Panc1 (cell line): ENCODE measurements around the gene PPA1. TPM values are rescaled to one million over a fixed set of nuclear protein-coding genes. Genes with fewer than 3 reads are reported as not detected.

Experiments used
- ATAC-seq: fragments of 200-7000 bp; cut with Tn5 transposase; 2 replicates; pipeline ENCODE4 v1.9.1; 2020; ENCODE audit warnings: mild to moderate bottlenecking, moderate library complexity
- BruUV-seq: library from RNA; stranded (reverse); fragments of 400-500 nt; replicated peaks from 2 replicates; lab custom pipeline; 2021; lab: Mats Ljungman, UMichigan
- CTCF ChIA-PET: fragments of 300-600 bp; sonication (Branson Sonifier 250); formaldehyde crosslinking; loops from one replicate; lab custom pipeline; 2022; ENCODE audit warnings: antibody characterized with exemption; lab: Charles Lee
- POLR2A ChIA-PET: fragments of 300-600 bp; sonication (Branson Sonifier 250); formaldehyde crosslinking; loops from one replicate; lab custom pipeline; 2022; ENCODE audit warnings: antibody characterized with exemption; lab: Charles Lee
- DNase-seq: peaks from one replicate; pipeline ENCODE4 v3.0.0-alpha.2; 2010; ENCODE audit warnings: low read depth, low spot score
- H3K27ac ChIP-seq: 2 replicates; pipeline ENCODE4 v1.5.1; 2011; ENCODE audit warnings: mild to moderate bottlenecking, low read length, inconsistent platforms
- H3K27me3 ChIP-seq: fragments of 200-500 bp; sonication (Bioruptor generic); 2 replicates; pipeline ENCODE4 v1.6.0; 2014; ENCODE audit warnings: low read length, inconsistent platforms; ENCODE audit not compliant: control insufficient read depth, insufficient read depth
- H3K36me3 ChIP-seq: fragments of 200-500 bp; sonication (Bioruptor generic); 2 replicates; pipeline ENCODE4 v1.5.1; 2014; ENCODE audit warnings: inconsistent platforms, mild to moderate bottlenecking, low read length, moderate library complexity; ENCODE audit not compliant: control insufficient read depth, insufficient read depth
- H3K4me1 ChIP-seq: 2 replicates; pipeline ENCODE4 v1.5.1; 2011; ENCODE audit warnings: inconsistent platforms, mild to moderate bottlenecking, low read length, moderate library complexity; ENCODE audit not compliant: control insufficient read depth, insufficient read depth
- H3K4me3 ChIP-seq, 2 experiments: 2 replicates each; pipeline ENCODE4 v1.5.1; 2011 to 2012; ENCODE audit warnings: low read depth in 2 of 2, low read length in 2 of 2, mild to moderate bottlenecking in 2 of 2, inconsistent platforms in 1 of 2, moderate library complexity in 1 of 2
- H3K9me3 ChIP-seq: fragments of 200-500 bp; sonication (Bioruptor generic); 2 replicates; pipeline ENCODE4 v1.5.1; 2014; ENCODE audit warnings: low read depth, mild to moderate bottlenecking, inconsistent platforms, low read length, moderate library complexity; ENCODE audit not compliant: control insufficient read depth, insufficient read depth
- CTCF ChIP-seq: fragments of 450-650 bp; IDR thresholded peaks from 2 replicates; pipeline ENCODE4 v1.5.1; 2017; ENCODE audit warnings: mild to moderate bottlenecking
- POLR2AphosphoS5 ChIP-seq: IDR thresholded peaks from 2 replicates; pipeline ENCODE4 v1.6.1; 2012; ENCODE audit warnings: mild to moderate bottlenecking, low read depth, low read length, moderate library complexity
- REST ChIP-seq, 2 experiments: IDR thresholded peaks; 2 replicates each; pipeline ENCODE4 v1.6.1; 2011 to 2012; ENCODE audit warnings: low read depth in 2 of 2, control low read depth in 1 of 2, low read length in 1 of 2, mild to moderate bottlenecking in 1 of 2, moderate library complexity in 1 of 2; ENCODE audit not compliant: insufficient read depth in 1 of 2
- SIN3A ChIP-seq: IDR thresholded peaks from 2 replicates; pipeline ENCODE4 v1.6.1; 2012; ENCODE audit warnings: low read depth, mild to moderate bottlenecking, low read length, moderate library complexity, borderline replicate concordance; ENCODE audit not compliant: insufficient read depth
- TCF7L2 ChIP-seq: IDR thresholded peaks from 2 replicates; pipeline ENCODE4 v1.6.1; 2011; ENCODE audit warnings: mild to moderate bottlenecking, low read depth, low read length, inconsistent platforms
- in situ Hi-C: cut with HindIII; loops from 2 replicates; pipeline ENCODE4 v1.10.0; 2016; ENCODE audit warnings: low sequenced_read_pairs, low pct_unique_long_range_greater_than_20kb
- intact Hi-C: fragments of 100-400 bp; cut with micrococcal nuclease; formaldehyde crosslinking; loops from one replicate; pipeline ENCODE4 v1.10.0; 2022; ENCODE audit not compliant: unreplicated experiment
- total RNA-seq: library from RNA; stranded (reverse); gene quantifications from one replicate; pipeline ENCODE4 v1.2.1, GENCODE V29; 2021; ENCODE audit not compliant: unreplicated experiment

Gene PPA1
- total RNA-seq, 1 experiment from 2014 or later, result 174 TPM

- Histone ChIP-seq H3K4me3 (no peak overlapping the region), H3K9me3 (no peaks in the 10 kb centered on the region), H3K27ac (no peak overlapping the region), H3K36me3 (no peaks in the 10 kb centered on the region), H3K27me3 (no peaks in the 10 kb centered on the region), H3K4me1 (peaks cover 5% of the 10 kb centered on the region)
- ChIA-PET CTCF (interaction anchor here (0.5 kb wide), 1 partner anchor 323 kb away, joined by 3 read pairs; no protein-coding TSS in a partner anchor), POLR2A (no interaction called here)
- ATAC-seq (peak; percentile 35), DNase-seq (no peak)
- in situ Hi-C loops, result no loop called here
- intact Hi-C loops, result no loop called here
- TF ChIP-seq POLR2AphosphoS5, result no peak
- no peak for TF ChIP-seq REST (IDR thresholded peaks at IDR 0.05; ENCODE audit: insufficient read depth in 1 of 2, low read depth in 2 of 2, low read length in 1 of 2)
- TF ChIP-seq SIN3A, result no peak
- TF ChIP-seq CTCF, result no peak
- no peak for TF ChIP-seq TCF7L2
- BruUV-seq, result no TSS peak
Observed at GRCh38 chr10:70193391-70193844, 39.8 kb downstream of the PPA1 start.

- no peaks in the 10 kb centered on the region for H3K27me3 ChIP-seq
- ATAC-seq, result no peak
- peaks cover 5% of the 10 kb centered on the region for H3K4me1 ChIP-seq
- no peaks in the 10 kb centered on the region for H3K9me3 ChIP-seq
- intact Hi-C loops, result no loop called here
- H3K27ac ChIP-seq, result no peak overlapping the region
- no peaks in the 10 kb centered on the region for H3K36me3 ChIP-seq
- no peak overlapping the region for H3K4me3 ChIP-seq
- in situ Hi-C loops, result no loop called here
- ChIA-PET POLR2A (no interaction called here), CTCF (no interaction called here)
- no peak for DNase-seq
- BruUV-seq, result no TSS peak
- TF ChIP-seq CTCF (no peak), SIN3A (no peak), TCF7L2 (no peak), POLR2AphosphoS5 (no peak), REST (IDR thresholded peaks at IDR 0.05; ENCODE audit: insufficient read depth in 1 of 2, low read depth in 2 of 2, low read length in 1 of 2) (no peak)
Observed at GRCh38 chr10:70192326-70192968, 40.8 kb downstream of the PPA1 start.
